ENCODE data around the gene PRADC1.
"Not testable (repeated sequence)": the region's sequence is repeated elsewhere in the genome, so short reads cannot be mapped to it uniquely, and the experiment has no call there.

PRADC1 gene

DNA sequence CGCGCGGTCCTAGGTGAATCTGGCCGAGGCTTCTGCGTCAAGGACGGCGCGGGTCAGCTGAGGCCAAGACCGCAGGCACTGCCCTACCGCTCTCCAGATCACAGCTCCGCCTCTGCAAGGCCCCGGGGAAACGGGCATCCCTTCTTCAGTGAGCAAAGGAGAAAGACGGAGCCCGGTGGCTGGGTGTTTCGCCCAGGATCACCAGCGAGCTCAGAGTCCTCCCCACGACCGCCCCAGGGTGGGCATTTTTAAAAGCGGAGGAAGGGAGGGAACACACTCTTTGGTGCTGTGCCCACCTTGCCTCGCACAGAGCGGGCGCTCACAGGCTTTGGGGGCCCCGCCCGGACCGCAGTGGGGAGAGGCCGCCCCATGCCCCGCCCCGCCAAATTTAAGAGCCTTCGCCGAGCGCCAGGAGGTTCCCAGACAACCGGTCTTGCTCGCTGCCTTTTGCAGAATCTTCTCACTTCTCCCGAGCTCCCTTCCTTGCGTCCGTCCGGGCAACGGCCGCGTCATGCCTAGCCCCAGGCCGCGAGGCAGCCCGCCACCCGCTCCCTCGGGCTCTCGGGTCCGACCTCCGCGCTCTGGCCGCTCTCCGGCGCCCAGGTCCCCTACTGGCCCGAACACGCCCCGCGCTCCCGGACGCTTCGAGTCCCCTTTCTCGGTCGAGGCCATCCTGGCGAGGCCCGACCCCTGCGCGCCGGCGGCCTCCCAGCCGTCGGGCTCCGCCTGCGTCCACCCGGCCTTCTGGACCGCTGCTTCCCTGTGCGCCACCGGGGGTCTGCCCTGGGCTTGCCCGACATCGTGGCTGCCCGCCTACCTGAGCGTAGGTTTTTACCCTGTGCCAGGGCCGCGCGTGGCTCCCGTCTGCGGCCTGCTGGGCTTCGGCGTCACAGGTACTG lies 30.6 kb downstream of the PRADC1 start, which contains the start of gene NOTO:
NOTO (plus strand) TSS at position 419 of the 899 bp plus-strand sequence; CDS start at position 512, 93 bp downstream.
- no peak for DNase-seq (ENCODE audit: low read depth in 3 of 3)

DNA sequence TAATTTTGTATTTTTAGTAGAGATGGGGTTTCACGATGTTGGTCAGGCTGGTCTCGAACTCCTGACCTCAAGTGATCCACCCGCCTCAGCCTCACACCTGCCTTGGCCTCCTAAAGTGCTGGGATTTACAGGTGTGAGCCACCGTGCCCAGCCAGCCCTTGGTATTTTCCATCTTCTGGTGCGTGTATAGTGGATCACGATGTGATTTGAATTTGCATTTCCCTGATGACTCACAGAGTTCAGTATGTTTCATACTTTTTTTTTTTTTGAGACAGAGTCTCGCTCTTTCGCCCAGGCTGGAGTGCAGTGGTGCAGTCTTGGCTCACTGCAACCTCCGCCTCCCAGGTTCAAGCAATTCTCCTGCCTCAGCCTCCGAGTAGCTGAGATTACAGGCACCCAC lies 32.8 kb downstream of the PRADC1 start:
- not testable (repeated sequence) for DNase-seq (ENCODE audit: low read depth in 3 of 3)

DNA sequence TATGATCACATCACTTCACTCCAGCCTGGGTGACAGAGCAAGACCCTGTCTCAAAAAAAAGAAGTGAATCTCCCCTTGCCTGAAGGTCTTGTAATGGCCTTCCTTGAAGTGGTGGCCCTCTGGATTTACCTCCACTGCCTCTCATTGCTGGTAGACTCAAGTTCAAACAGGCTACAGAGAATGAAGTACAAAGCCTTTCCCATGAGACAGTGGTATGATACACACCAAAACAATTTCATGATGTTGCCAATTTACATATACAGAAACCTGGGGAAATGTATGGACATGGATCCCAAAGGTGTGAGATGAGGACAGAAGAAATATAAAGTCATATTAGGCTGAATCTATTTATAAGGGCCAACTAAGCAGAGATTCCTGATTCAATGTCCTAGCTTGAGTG lies 35.5 kb downstream of the PRADC1 start:
- DNase-seq (ENCODE audit: low read depth in 3 of 3) = no peak

DNA sequence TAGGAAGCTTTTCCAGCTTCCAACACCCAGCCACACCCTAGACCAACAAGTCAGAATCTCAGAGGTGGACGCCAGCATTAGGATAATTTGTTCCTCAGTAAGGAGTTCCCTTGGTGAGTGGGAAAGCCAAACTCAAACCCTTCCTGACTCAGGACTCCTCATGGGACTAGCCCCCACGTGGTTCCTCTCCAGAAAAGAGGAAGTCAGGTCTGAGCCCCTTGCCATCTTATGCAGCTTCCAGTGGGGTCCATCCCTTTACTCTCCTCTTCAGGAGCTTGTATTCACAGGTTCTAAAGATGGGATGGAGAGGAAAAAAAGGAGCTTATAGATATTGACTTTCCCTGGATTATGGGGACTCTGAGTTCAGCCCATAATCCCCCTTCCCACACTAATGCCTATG lies 45.5 kb downstream of the PRADC1 start:
- no peak for DNase-seq (ENCODE audit: low read depth in 3 of 3)

DNA sequence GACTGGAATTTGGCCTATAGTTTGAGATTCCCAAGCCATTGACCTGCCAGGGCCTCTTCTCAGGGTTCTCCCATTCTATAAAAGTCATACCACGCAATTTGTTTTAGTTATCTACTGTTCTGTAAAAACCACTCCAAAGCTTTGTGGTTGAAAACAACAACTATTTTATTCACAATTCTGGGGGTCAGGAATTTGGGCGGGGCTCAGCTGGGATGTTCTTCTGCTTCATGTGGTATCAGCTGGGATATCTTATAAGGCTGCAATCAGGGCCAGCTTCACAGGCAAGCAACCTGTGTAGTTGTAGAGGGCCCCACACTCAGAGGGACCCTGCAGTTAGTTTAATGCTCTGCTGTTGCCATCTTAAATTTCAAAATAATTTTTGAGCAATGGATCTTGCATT lies 47.1 kb downstream of the PRADC1 start:
- DNase-seq (ENCODE audit: low read depth in 3 of 3) = no peak

All from stimulated activated CD4-positive, alpha-beta T cell treated with anti-CD3 and anti-CD28 coated beads, TNF-alpha, amount 100 ng/mL, for 24 hours (primary cell).